KMS-11 (cell line): Measurements from ENCODE around the gene DNAJC24.

ENCODE experiments used
- H2AFZ ChIP-seq: fragments of 200-600 bp; sonication (generic); 2 replicates; pipeline ENCODE4 v1.6.1; 2016; ENCODE audit warnings: antibody characterized with exemption, mixed run types, low read depth
- H3K27ac ChIP-seq: fragments of 200-600 bp; sonication (generic); 2 replicates; pipeline ENCODE4 v1.6.1; 2016; ENCODE audit warnings: mild to moderate bottlenecking, mixed run types
- H3K27me3 ChIP-seq: fragments of 200-600 bp; sonication (generic); 2 replicates; pipeline ENCODE4 v1.6.1; 2017; ENCODE audit warnings: mild to moderate bottlenecking, low read depth, mixed run types, moderate library complexity; ENCODE audit not compliant: insufficient read depth
- H3K36me3 ChIP-seq: fragments of 200-600 bp; sonication (generic); 2 replicates; pipeline ENCODE4 v1.6.1; 2017; ENCODE audit warnings: mild to moderate bottlenecking, mixed run types; ENCODE audit not compliant: insufficient read depth
- H3K4me1 ChIP-seq: fragments of 200-600 bp; sonication (generic); 2 replicates; pipeline ENCODE4 v1.6.1; 2016; ENCODE audit warnings: mild to moderate bottlenecking, low read depth, mixed run types; ENCODE audit not compliant: poor library complexity, severe bottlenecking
- H3K4me2 ChIP-seq: fragments of 200-600 bp; sonication (generic); 2 replicates; pipeline ENCODE4 v1.7.0; 2016; ENCODE audit warnings: mild to moderate bottlenecking, mixed run types
- H3K4me3 ChIP-seq: fragments of 200-600 bp; sonication (generic); IDR thresholded peaks from 2 replicates; pipeline ENCODE4 v1.6.1; 2017; ENCODE audit warnings: low read depth, low read length, mixed read lengths; ENCODE audit not compliant: insufficient read depth
- H3K79me2 ChIP-seq: fragments of 200-600 bp; sonication (generic); 2 replicates; pipeline ENCODE4 v1.6.1; 2016; ENCODE audit warnings: low read depth, mixed run types; ENCODE audit not compliant: insufficient read depth
- H3K9ac ChIP-seq: fragments of 200-600 bp; sonication (generic); 2 replicates; pipeline ENCODE4 v1.6.1; 2016; ENCODE audit warnings: mild to moderate bottlenecking, mixed run types
- H4K20me1 ChIP-seq: fragments of 200-600 bp; sonication (generic); 2 replicates; pipeline ENCODE4 v1.6.1; 2016; ENCODE audit warnings: mild to moderate bottlenecking, mixed run types; ENCODE audit not compliant: insufficient read depth
- CTCF ChIP-seq: fragments of 200-600 bp; sonication (generic); conservative IDR thresholded peaks from 2 replicates; pipeline ENCODE4 v1.6.1; 2017; ENCODE audit warnings: low read depth, mild to moderate bottlenecking, antibody characterized with exemption, low read length, moderate library complexity, mixed read lengths

Gene DNAJC24

GRCh38 chr11:31340903-31341572 lies 28.6 kb upstream of the DNAJC24 start:
- H3K27ac ChIP-seq = no peak overlapping the region
- no peaks in the 10 kb centered on the region for H3K36me3 ChIP-seq
- no peak overlapping the region for H3K4me2 ChIP-seq
- H3K79me2 ChIP-seq = no peaks in the 10 kb centered on the region
- no peak overlapping the region for H2AFZ ChIP-seq
- no peak overlapping the region for H3K4me3 ChIP-seq
- H3K27me3 ChIP-seq = no peaks in the 10 kb centered on the region
- H4K20me1 ChIP-seq = no peaks in the 10 kb centered on the region
- no peak overlapping the region for H3K9ac ChIP-seq
- H3K4me1 ChIP-seq = no peaks in the 10 kb centered on the region
- peak; percentile 56 for TF ChIP-seq CTCF

- TF ChIP-seq CTCF = no peak
- H3K27ac ChIP-seq = no peak overlapping the region
- no peaks in the 10 kb centered on the region for H3K4me1 ChIP-seq
- no peaks in the 10 kb centered on the region for H3K36me3 ChIP-seq
- H3K27me3 ChIP-seq = no peaks in the 10 kb centered on the region
- no peak overlapping the region for H3K4me3 ChIP-seq
- no peak overlapping the region for H3K9ac ChIP-seq
- no peaks in the 10 kb centered on the region for H3K79me2 ChIP-seq
- no peak overlapping the region for H3K4me2 ChIP-seq
- no peak overlapping the region for H2AFZ ChIP-seq
- no peaks in the 10 kb centered on the region for H4K20me1 ChIP-seq
These were observed 18.5 kb upstream of the DNAJC24 start for GRCh38 chr11:31351168-31351567.

- H3K36me3 ChIP-seq = no peaks in the 10 kb centered on the region
- no peak overlapping the region for H3K4me2 ChIP-seq
- H2AFZ ChIP-seq = no peak overlapping the region
- no peaks in the 10 kb centered on the region for H3K27me3 ChIP-seq
- H3K4me3 ChIP-seq = no peak overlapping the region
- H3K27ac ChIP-seq = no peak overlapping the region
- no peaks in the 10 kb centered on the region for H3K4me1 ChIP-seq
- no peaks in the 10 kb centered on the region for H4K20me1 ChIP-seq
- TF ChIP-seq CTCF = no peak
- H3K9ac ChIP-seq = no peak overlapping the region
- H3K79me2 ChIP-seq = no peaks in the 10 kb centered on the region
These were observed 14.5 kb upstream of the DNAJC24 start for GRCh38 chr11:31355131-31355530.

GRCh38 chr11:31355817-31356216 lies 13.8 kb upstream of the DNAJC24 start:
- H3K4me2 ChIP-seq = no peak overlapping the region
- no peaks in the 10 kb centered on the region for H3K79me2 ChIP-seq
- H3K9ac ChIP-seq = no peak overlapping the region
- no peak overlapping the region for H3K4me3 ChIP-seq
- no peaks in the 10 kb centered on the region for H3K4me1 ChIP-seq
- no peaks in the 10 kb centered on the region for H3K36me3 ChIP-seq
- no peak overlapping the region for H2AFZ ChIP-seq
- no peak for TF ChIP-seq CTCF
- H3K27me3 ChIP-seq = no peaks in the 10 kb centered on the region
- H4K20me1 ChIP-seq = no peaks in the 10 kb centered on the region
- no peak overlapping the region for H3K27ac ChIP-seq
